DOHH2 (cell line): ENCODE data around the gene OR2A14.

Experiments used
- EZH2phosphoT487 ChIP-seq: fragments of 200-600 bp; sonication (generic); IDR thresholded peaks from 2 replicates; pipeline ENCODE4 v1.6.1; 2017; ENCODE audit warnings: borderline replicate concordance, mild to moderate bottlenecking, antibody characterized with exemption, low read length, moderate library complexity, mixed read lengths
- TF ChIP-seq, protein P1 (sequence below): fragments of 200-600 bp; sonication (generic); IDR thresholded peaks from one replicate; pipeline ENCODE4 v1.5.1; 2014; ENCODE audit warnings: antibody characterized with exemption, mild to moderate bottlenecking, low read depth, low read length; ENCODE audit not compliant: poor library complexity, severe bottlenecking

DNA sequence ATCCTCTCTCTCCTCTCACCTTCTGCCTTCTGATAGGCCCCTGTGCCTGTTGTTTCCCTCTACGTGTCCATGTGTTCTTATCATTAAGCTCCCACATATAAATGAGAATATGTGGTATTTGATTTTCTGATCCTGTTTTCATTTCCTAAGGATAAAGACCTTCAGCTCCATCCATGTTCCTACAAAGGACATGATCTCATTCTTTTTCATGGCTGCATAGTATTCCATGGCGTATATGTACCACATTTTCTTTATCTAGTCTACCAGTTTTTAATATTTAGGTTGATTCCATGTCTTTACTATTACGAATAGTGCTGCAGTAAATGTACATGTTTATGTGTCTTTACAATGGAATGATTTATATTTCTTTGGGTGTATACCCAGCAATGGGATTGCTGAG lies 32.3 kb upstream of the OR2A14 start:
- TF ChIP-seq, protein P1, sequence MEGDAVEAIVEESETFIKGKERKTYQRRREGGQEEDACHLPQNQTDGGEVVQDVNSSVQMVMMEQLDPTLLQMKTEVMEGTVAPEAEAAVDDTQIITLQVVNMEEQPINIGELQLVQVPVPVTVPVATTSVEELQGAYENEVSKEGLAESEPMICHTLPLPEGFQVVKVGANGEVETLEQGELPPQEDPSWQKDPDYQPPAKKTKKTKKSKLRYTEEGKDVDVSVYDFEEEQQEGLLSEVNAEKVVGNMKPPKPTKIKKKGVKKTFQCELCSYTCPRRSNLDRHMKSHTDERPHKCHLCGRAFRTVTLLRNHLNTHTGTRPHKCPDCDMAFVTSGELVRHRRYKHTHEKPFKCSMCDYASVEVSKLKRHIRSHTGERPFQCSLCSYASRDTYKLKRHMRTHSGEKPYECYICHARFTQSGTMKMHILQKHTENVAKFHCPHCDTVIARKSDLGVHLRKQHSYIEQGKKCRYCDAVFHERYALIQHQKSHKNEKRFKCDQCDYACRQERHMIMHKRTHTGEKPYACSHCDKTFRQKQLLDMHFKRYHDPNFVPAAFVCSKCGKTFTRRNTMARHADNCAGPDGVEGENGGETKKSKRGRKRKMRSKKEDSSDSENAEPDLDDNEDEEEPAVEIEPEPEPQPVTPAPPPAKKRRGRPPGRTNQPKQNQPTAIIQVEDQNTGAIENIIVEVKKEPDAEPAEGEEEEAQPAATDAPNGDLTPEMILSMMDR: no peak
- no peak for TF ChIP-seq EZH2phosphoT487
